HepG2 (cell line): ENCODE measurements around the gene KAT2A. TPM values are rescaled to one million over a fixed set of nuclear protein-coding genes. Genes with fewer than 3 reads are reported as not detected.

Experiments
- GMEB2 ChIP-seq: IDR thresholded peaks from 2 replicates; pipeline ENCODE4 v1.6.1; 2016; ENCODE audit warnings: missing biosample characterization, missing genetic modification reagents, low read depth
- HCFC1 ChIP-seq: fragments of 150-350 bp; IDR thresholded peaks from 2 replicates; pipeline ENCODE4 v1.6.1; 2014; ENCODE audit warnings: low read depth, low read length
- HNF1B ChIP-seq: sonication (generic); formaldehyde crosslinking; IDR thresholded peaks from 2 replicates; pipeline ENCODE4 v1.5.1; 2020; ENCODE audit warnings: mild to moderate bottlenecking, moderate library complexity, missing genetic modification reagents
- KAT2B ChIP-seq: fragments of 150-350 bp; IDR thresholded peaks from 2 replicates; pipeline ENCODE4 v1.6.1; 2014; ENCODE audit warnings: low read depth, low read length, borderline replicate concordance
- MAZ ChIP-seq, 2 experiments: sonication (generic) in 1 of 2; formaldehyde crosslinking in 1 of 2; IDR thresholded peaks; 2 replicates each; pipeline versions ENCODE4 v1.5.0 to v1.6.1; 2012 to 2020; ENCODE audit warnings: low read depth in 2 of 2, mild to moderate bottlenecking in 2 of 2, borderline replicate concordance in 1 of 2, improper control_type of control experiment in 1 of 2, low read length in 1 of 2, missing genetic modification reagents in 1 of 2, moderate library complexity in 1 of 2
- POLR2AphosphoS2 ChIP-seq: IDR thresholded peaks from 2 replicates; pipeline ENCODE4 v1.6.1; 2011; ENCODE audit warnings: low read depth, low read length, improper control_type of control experiment
- PTBP1 ChIP-seq: fragments of 200-400 bp; formaldehyde crosslinking; IDR thresholded peaks from 2 replicates; pipeline ENCODE4 v1.6.1; 2018; ENCODE audit warnings: low read length, low read depth; ENCODE audit not compliant: poor library complexity, severe bottlenecking
- ZBTB42 ChIP-seq: sonication (generic); formaldehyde crosslinking; IDR thresholded peaks from 2 replicates; pipeline ENCODE4 v1.5.0; 2020; ENCODE audit warnings: mild to moderate bottlenecking, missing genetic modification reagents
- ZNF274 ChIP-seq: sonication (generic); formaldehyde crosslinking; IDR thresholded peaks from 2 replicates; pipeline ENCODE4 v1.5.1; 2020; ENCODE audit warnings: mild to moderate bottlenecking, missing genetic modification reagents
- ZNF383 ChIP-seq: sonication (generic); formaldehyde crosslinking; IDR thresholded peaks from 2 replicates; pipeline ENCODE4 v1.4.0; 2020; ENCODE audit warnings: missing genetic modification reagents, mild to moderate bottlenecking, borderline replicate concordance
- ZNF687 ChIP-seq: sonication (generic); formaldehyde crosslinking; IDR thresholded peaks from 2 replicates; pipeline ENCODE4 v1.5.1; 2020; ENCODE audit warnings: mild to moderate bottlenecking, missing genetic modification reagents, moderate library complexity
- polyA plus RNA-seq, 8 experiments: library from polyadenylated mRNA; depleted of rRNA in 3 of 8; stranded (reverse) in 7 of 8; unstranded in 1 of 8; fragments of >200 nt; fragmentation: Illumina TruSeq in 4 of 8; extraction: Trizol in 4 of 8; gene quantifications; 2 replicates each; pipeline versions ENCODE4 v1.2.1 to v1.2.3, GENCODE V29; 2011 to 2016; ENCODE audit warnings: low read depth in 4 of 8, missing spikeins in 1 of 8, mixed read lengths in 1 of 8; ENCODE audit not compliant: insufficient read depth in 1 of 8
- total RNA-seq, 5 experiments: library from RNA; depleted of rRNA; stranded (reverse); fragments of >200 nt; fragmentation: Illumina TruSeq; extraction: Trizol; gene quantifications; 2 replicates each; pipeline ENCODE4 v1.2.3, GENCODE V29; 2016; ENCODE audit warnings: low read depth in 1 of 5
- TF ChIP-seq, protein P1 (sequence below): IDR thresholded peaks from 2 replicates; pipeline ENCODE4 v1.6.1; 2016; ENCODE audit warnings: missing compliant biosample characterization, missing genetic modification reagents, borderline replicate concordance
- TF ChIP-seq, protein P2 (sequence below): sonication (generic); formaldehyde crosslinking; IDR thresholded peaks from 2 replicates; pipeline ENCODE4 v1.4.0; 2020; ENCODE audit warnings: mild to moderate bottlenecking, low read depth, missing genetic modification reagents
- TF ChIP-seq, protein P3 (sequence below): sonication (generic); formaldehyde crosslinking; IDR thresholded peaks from 2 replicates; pipeline ENCODE4 v1.4.0; 2020; ENCODE audit warnings: mild to moderate bottlenecking, missing genetic modification reagents

Gene KAT2A
- total and polyA plus RNA-seq, 2 of the 13 experiments (the other 11 are each of a cell fraction or from before 2014, with no cell fraction given): 29.1 to 90.4 TPM

DNA sequence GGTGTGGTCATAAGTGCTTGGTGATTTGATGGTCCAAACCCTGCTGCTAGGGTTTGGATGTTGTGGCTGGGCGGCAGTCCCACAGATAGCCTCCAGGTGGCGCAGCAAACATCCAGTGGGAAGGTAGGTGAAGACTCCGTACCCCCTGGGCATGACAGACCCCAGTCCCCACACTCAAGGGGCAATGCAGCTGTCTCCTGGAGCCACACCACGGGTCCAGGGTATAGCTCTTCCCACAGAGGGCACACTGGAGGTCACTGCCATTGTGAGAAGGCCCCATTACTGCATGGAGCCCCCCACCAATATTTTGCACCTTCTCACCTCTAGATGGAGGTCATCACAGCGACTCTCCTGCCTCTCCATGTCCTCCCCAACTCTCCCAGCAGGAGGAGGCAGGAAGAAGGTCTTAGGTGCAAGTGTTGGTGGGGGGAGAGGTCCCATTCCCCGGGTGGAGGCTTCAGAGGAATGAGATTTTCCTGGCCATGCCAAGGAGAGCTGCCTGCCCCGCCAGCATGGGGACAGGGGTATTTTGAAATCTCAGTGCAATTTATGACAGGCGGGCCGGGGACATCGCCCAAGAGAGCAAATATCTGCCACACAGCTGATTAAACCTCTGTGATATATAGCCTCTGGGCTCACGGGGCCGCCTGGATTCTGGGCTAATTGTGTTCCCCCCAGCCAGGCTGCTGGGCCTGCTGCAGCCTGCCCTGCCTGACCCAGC lies 53.6 kb downstream of the KAT2A start (continued):
- TF ChIP-seq ZNF687 (peak; percentile 63), MAZ (IDR thresholded peaks at IDR 0.05; ENCODE audit: borderline replicate concordance, low read depth, low read length) (peak; percentile 49; the same call in 1 of the 2 replicates), MAZ (CRISPR knock-in tag; IDR thresholded peaks at IDR 0.05; ENCODE audit: low read depth) (no peak), HCFC1 (no peak), ZNF274 (CRISPR knock-in tag) (peak; percentile 61; the same call in 1 of the 2 replicates), PTBP1 (peak; percentile 25), KAT2B (no peak), ZBTB42 (CRISPR knock-in tag) (no peak), POLR2AphosphoS2 (no peak), GMEB2 (CRISPR knock-in tag) (no peak), ZNF383 (no peak), HNF1B (peak; percentile 82; the same call in 1 of the 2 replicates)
- TF ChIP-seq, protein P1, sequence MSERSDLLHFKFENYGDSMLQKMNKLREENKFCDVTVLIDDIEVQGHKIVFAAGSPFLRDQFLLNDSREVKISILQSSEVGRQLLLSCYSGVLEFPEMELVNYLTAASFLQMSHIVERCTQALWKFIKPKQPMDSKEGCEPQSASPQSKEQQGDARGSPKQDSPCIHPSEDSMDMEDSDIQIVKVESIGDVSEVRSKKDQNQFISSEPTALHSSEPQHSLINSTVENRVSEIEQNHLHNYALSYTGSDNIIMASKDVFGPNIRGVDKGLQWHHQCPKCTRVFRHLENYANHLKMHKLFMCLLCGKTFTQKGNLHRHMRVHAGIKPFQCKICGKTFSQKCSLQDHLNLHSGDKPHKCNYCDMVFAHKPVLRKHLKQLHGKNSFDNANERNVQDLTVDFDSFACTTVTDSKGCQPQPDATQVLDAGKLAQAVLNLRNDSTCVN (CRISPR knock-in tag): 0 out of 2 replicates have a peak, but pooled peaks have one; percentile 23
- TF ChIP-seq, protein P2, sequence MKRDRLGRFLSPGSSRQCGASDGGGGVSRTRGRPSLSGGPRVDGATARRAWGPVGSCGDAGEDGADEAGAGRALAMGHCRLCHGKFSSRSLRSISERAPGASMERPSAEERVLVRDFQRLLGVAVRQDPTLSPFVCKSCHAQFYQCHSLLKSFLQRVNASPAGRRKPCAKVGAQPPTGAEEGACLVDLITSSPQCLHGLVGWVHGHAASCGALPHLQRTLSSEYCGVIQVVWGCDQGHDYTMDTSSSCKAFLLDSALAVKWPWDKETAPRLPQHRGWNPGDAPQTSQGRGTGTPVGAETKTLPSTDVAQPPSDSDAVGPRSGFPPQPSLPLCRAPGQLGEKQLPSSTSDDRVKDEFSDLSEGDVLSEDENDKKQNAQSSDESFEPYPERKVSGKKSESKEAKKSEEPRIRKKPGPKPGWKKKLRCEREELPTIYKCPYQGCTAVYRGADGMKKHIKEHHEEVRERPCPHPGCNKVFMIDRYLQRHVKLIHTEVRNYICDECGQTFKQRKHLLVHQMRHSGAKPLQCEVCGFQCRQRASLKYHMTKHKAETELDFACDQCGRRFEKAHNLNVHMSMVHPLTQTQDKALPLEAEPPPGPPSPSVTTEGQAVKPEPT (CRISPR knock-in tag): no peak
- TF ChIP-seq, protein P3, sequence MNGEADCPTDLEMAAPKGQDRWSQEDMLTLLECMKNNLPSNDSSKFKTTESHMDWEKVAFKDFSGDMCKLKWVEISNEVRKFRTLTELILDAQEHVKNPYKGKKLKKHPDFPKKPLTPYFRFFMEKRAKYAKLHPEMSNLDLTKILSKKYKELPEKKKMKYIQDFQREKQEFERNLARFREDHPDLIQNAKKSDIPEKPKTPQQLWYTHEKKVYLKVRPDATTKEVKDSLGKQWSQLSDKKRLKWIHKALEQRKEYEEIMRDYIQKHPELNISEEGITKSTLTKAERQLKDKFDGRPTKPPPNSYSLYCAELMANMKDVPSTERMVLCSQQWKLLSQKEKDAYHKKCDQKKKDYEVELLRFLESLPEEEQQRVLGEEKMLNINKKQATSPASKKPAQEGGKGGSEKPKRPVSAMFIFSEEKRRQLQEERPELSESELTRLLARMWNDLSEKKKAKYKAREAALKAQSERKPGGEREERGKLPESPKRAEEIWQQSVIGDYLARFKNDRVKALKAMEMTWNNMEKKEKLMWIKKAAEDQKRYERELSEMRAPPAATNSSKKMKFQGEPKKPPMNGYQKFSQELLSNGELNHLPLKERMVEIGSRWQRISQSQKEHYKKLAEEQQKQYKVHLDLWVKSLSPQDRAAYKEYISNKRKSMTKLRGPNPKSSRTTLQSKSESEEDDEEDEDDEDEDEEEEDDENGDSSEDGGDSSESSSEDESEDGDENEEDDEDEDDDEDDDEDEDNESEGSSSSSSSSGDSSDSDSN (CRISPR knock-in tag): peak; percentile 56; the same call in 1 of the 2 replicates
